Measurements from ENCODE around the gene HOXB8.

DNA sequence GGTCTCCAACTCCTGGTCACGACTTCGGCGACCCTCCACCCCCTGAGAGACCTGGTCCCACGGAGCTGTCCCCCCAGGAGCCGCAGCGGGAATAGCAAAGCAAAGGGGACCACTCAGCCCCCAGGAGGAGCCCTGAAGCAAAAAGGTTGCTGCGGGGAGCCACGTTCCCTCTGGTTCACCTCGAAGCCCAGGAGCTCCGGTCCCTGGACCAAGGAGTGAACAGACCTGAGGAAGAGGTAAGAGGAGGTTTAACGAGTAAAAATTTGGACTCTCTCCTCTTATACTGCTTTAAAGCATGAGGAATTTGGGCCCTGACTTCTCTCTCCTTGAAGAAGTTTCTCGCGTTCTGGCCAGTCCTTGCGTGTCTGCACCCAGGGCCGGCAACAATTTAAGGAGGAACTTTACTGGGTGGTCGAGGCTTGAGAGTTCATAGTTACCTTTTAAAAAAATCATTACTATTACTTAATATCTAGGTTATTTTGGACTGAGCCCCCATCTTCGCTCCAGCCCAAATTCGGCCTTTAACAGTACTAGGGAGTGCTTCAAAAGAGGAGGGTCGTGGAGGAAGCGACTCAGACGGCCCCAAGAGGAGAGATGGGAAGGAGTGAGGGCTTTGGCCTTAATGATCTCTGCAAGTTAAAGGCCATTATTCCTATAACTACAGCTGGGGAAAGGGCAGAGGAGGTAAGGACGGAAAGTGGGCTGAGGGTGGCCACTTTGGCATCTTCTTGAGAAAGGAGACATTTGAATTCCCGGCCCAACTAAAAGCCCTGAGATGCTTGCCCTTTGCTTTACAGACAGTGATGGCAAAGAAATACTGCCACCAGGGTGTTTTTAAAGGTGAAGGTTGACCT, 28.0 kb upstream of the HOXB8 start:
- no peak for TF ChIP-seq CTCF (conservative IDR thresholded peaks at IDR 0.05; ENCODE audit: low read depth, low read length)
- TF ChIP-seq EZH2 (IDR thresholded peaks at IDR 0.05; ENCODE audit: low read length, unreplicated experiment) = no peak

Data from PC-3 (cell line).